Measurements from ENCODE around the gene PLEKHO2.

GRCh38 chr15:64859226-64859625 lies 17.5 kb downstream of the PLEKHO2 start:
- TF ChIP-seq CTCF (conservative IDR thresholded peaks at IDR 0.05; ENCODE audit: low read length) (no peak), EZH2phosphoT487 (IDR thresholded peaks at IDR 0.05; ENCODE audit: borderline replicate concordance, low read depth, low read length) (no peak)
